GM18517 (cell line): ENCODE results near the gene RAB2B.

Experiments used
- ATAC-seq: cut with Tn5 transposase; IDR thresholded peaks from one replicate; pipeline ENCODE4 v1.9.1; 2021; ENCODE audit warnings: mild to moderate bottlenecking, moderate library complexity; ENCODE audit not compliant: unreplicated experiment

Gene RAB2B

GRCh38 chr14:21476925-21477681 lies at the start of gene RAB2B, which contains the start of gene TOX4:
Gene RAB2B (minus strand): TSS chr14:21476959. CDS start chr14:21476872, 87 bp downstream.
Gene TOX4 (plus strand): TSS chr14:21477195. CDS start chr14:21477279, 84 bp downstream.
- peak; percentile 97 for ATAC-seq

- ATAC-seq, result no peak
Measured at GRCh38 chr14:21525962-21526671, 49.4 kb upstream of the RAB2B start, which contains the start of gene SALL2. Gene SALL2 (minus strand): TSS chr14:21526346. CDS start chr14:21526127, 219 bp downstream.

- ATAC-seq, result no peak
Measured at GRCh38 chr14:21525571-21525961, 48.8 kb upstream of the RAB2B start.

GRCh38 chr14:21524575-21525490 lies 48.1 kb upstream of the RAB2B start:
- ATAC-seq, result no peak

- no peak for ATAC-seq
Measured at GRCh38 chr14:21523203-21523602, 46.4 kb upstream of the RAB2B start.

GRCh38 chr14:21521501-21521900 lies 44.7 kb upstream of the RAB2B start:
- no peak for ATAC-seq

GRCh38 chr14:21520767-21521166 lies 44.0 kb upstream of the RAB2B start:
- no peak for ATAC-seq

GRCh38 chr14:21518725-21519124 lies 42.0 kb upstream of the RAB2B start:
- ATAC-seq, result no peak

GRCh38 chr14:21514341-21514740 lies 37.6 kb upstream of the RAB2B start:
- no peak for ATAC-seq

- ATAC-seq, result peak; percentile 96
Measured at GRCh38 chr14:21510735-21511657, 34.2 kb upstream of the RAB2B start, which contains the start of gene METTL3. Gene METTL3 (minus strand): TSS chr14:21511340. CDS start chr14:21511223, 117 bp downstream.

- no peak for ATAC-seq
Measured at GRCh38 chr14:21509432-21510143, 32.8 kb upstream of the RAB2B start.

GRCh38 chr14:21506557-21506956 lies 29.8 kb upstream of the RAB2B start:
- no peak for ATAC-seq

- ATAC-seq, result peak; percentile 83
Measured at GRCh38 chr14:21505012-21505553, 28.3 kb upstream of the RAB2B start.

- ATAC-seq, result no peak
Measured at GRCh38 chr14:21503376-21503775, 26.6 kb upstream of the RAB2B start.

GRCh38 chr14:21501568-21501967 lies 24.8 kb upstream of the RAB2B start:
- no peak for ATAC-seq

- ATAC-seq, result peak; percentile 63
Measured at GRCh38 chr14:21498540-21499526, 22.1 kb upstream of the RAB2B start.

GRCh38 chr14:21496453-21496852 lies 19.7 kb upstream of the RAB2B start:
- ATAC-seq, result no peak
